Activated B cell treated with CpG ODN at 0.5 μM for 24 hours (primary cell): ENCODE data around the gene ABR. TPM values are rescaled to one million over a fixed set of nuclear protein-coding genes. Genes with fewer than 3 reads are reported as not detected.

Experiments used
- ATAC-seq: fragments of 200-7000 bp; cut with Tn5 transposase; one replicate; pipeline ENCODE4 v1.10.0; 2021; ENCODE audit warnings: low read depth, mild to moderate bottlenecking, moderate library complexity
- CTCF ChIA-PET: fragments of 350-600 bp; sonication (Branson Sonifier 250); formaldehyde crosslinking; loops from one replicate; lab custom pipeline; 2021; ENCODE audit warnings: antibody characterized with exemption; lab: Charles Lee
- POLR2A ChIA-PET: fragments of 350-600 bp; sonication (Branson Sonifier 250); formaldehyde crosslinking; loops from one replicate; lab custom pipeline; 2021; ENCODE audit warnings: antibody characterized with exemption; lab: Charles Lee
- DNase-seq: peaks from one replicate; pipeline ENCODE4 v3.0.0; 2022
- H3K27ac Mint-ChIP-seq: one replicate; pipeline ENCODE4 v1.8.0; 2020; ENCODE audit warnings: mixed read lengths
- H3K27me3 Mint-ChIP-seq: one replicate; pipeline ENCODE4 v1.8.0; 2021; ENCODE audit warnings: mixed read lengths
- H3K36me3 Mint-ChIP-seq: one replicate; pipeline ENCODE4 v1.8.0; 2021; ENCODE audit warnings: low read depth, mixed read lengths
- H3K4me1 Mint-ChIP-seq: one replicate; pipeline ENCODE4 v1.8.0; 2021; ENCODE audit warnings: mixed read lengths
- H3K4me3 Mint-ChIP-seq: one replicate; pipeline ENCODE4 v1.8.0; 2020; ENCODE audit warnings: mild to moderate bottlenecking, mixed read lengths
- H3K9me3 Mint-ChIP-seq: one replicate; pipeline ENCODE4 v1.8.0; 2020; ENCODE audit warnings: mixed read lengths
- intact Hi-C: fragments of 100-400 bp; cut with micrococcal nuclease; formaldehyde crosslinking; loops from one replicate; pipeline ENCODE4 v1.15.1; 2024
- total RNA-seq: library from RNA; stranded (reverse); gene quantifications from 2 replicates; pipeline ENCODE4 v1.2.3, GENCODE V29; 2022
- TF ChIP-seq, protein P1 (sequence below): fragments of 200-600 bp; IDR thresholded peaks from one replicate; pipeline ENCODE4 v1.8.0; 2022; ENCODE audit warnings: antibody characterized with exemption, mild to moderate bottlenecking

Gene ABR
- total RNA-seq: 132 and 150 TPM in 2 replicates

DNA sequence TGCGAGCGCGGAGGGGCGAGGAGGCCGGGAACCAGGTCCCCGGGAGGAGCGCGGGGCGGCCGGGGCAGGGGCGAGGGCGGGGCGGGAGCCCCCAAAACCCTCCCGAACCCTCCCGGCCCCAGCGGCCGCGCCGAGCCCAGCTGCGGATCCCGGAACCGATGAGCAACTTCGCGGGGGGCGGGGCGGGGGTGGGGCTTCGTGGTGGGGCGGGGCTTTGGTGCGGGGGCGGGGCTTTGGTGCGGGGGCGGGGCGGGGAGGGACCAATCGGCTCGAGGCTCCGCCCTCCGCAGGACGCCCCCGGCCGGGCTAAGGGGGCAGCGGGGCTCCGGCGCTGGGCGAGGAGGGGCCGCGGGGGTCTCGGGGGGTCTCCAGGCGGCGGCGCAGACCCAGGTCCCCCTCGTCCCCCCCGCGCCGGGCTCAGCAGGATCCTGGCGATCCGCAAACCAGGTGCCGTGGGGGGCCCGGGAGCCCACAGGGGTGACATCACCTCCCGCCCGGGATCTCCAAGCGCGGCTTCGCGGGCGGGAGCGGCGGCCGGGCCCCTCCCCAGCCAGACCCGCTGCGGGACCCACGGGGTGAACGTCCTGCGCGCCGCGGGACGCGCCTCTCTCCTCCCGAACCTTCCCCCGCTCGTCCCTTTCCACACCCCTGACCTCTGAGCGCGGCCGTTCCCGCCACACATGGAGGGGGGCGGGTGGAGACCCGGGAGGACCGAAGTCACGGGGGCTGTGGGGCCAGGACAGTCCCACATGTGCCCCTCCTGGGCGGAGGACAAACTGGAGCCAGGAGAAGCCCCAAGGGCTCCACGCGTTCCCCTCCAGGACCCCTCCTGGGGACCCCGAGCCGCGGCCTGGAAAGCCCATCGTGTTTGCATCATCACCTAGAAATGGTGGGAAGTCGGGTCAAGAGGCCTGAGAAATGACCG, at the start of gene ABR:
TSS of gene ABR (minus strand) at position 164 of the 925 bp plus-strand sequence. CDS start 254 bp downstream, outside the sequence.
- TF ChIP-seq, protein P1, sequence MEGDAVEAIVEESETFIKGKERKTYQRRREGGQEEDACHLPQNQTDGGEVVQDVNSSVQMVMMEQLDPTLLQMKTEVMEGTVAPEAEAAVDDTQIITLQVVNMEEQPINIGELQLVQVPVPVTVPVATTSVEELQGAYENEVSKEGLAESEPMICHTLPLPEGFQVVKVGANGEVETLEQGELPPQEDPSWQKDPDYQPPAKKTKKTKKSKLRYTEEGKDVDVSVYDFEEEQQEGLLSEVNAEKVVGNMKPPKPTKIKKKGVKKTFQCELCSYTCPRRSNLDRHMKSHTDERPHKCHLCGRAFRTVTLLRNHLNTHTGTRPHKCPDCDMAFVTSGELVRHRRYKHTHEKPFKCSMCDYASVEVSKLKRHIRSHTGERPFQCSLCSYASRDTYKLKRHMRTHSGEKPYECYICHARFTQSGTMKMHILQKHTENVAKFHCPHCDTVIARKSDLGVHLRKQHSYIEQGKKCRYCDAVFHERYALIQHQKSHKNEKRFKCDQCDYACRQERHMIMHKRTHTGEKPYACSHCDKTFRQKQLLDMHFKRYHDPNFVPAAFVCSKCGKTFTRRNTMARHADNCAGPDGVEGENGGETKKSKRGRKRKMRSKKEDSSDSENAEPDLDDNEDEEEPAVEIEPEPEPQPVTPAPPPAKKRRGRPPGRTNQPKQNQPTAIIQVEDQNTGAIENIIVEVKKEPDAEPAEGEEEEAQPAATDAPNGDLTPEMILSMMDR: no peak
- H3K4me3 Mint-ChIP-seq: peak within 1 kb of the TSS; percentile 72
- POLR2A ChIA-PET: interaction anchor here (2.1 to 3.3 kb wide), 3 partner anchors 19 to 49 kb away, joined by 10 to 35 read pairs (median 24); no protein-coding TSS in a partner anchor
- intact Hi-C loops: loop anchor here (2.0 to 5.0 kb wide), 3 partner anchors 49 to 183 kb away; partner anchors contain the start of gene TIMM22
- peak; percentile 55 for DNase-seq
- H3K4me1 Mint-ChIP-seq: peaks cover 54% of the 10 kb centered on the region
- no peaks in the 10 kb centered on the region for H3K36me3 Mint-ChIP-seq
- no peak within 1 kb of the TSS for H3K27ac Mint-ChIP-seq
- no peaks in the 10 kb centered on the region for H3K9me3 Mint-ChIP-seq
- CTCF ChIA-PET: no interaction called here
- H3K27me3 Mint-ChIP-seq: no peaks in the 10 kb centered on the region
- ATAC-seq: peak; percentile 5

DNA sequence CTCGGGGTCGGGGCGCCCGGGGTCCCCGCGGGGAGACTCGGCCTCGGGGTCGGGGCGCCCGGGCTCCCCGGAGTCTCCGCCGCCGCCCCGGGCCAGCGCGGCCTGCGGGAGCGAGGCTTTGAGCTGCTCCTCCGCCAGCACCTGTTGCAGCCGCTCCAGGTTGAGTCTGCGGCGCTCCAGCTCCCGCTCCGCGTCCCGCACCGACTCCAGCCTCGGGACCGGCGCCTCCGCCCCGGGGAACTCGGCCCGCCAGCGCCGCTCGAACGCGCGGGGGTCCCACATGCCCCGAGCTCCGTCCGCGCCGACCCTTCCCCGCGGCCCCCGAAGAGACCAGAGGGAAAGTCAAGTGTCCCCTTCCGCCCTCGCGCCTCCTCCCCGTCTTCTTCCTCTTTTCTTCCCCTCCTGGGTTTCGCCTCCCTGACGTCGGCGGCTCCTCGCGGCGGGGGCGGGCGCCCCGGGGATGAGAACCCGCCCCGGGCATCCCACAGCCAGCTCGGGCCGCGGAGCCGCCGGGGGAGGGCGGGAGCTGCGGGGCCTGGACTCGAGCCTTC, 49.6 kb upstream of the ABR start:
- H3K4me3 Mint-ChIP-seq: peak overlapping the region; percentile 79
- CTCF ChIA-PET: interaction anchor here (0.8 to 2.7 kb wide), 8 partner anchors 13 to 107 kb away, joined by 3 to 9 read pairs (median 5); no protein-coding TSS in a partner anchor
- peak overlapping the region; percentile 59 for H3K27ac Mint-ChIP-seq
- POLR2A ChIA-PET: interaction anchor here (1.0 to 3.6 kb wide), 10 partner anchors 8 to 65 kb away, joined by 3 to 31 read pairs (median 10); partner anchors contain the start of gene ABR
- peaks cover 32% of the 10 kb centered on the region for H3K4me1 Mint-ChIP-seq
- peaks cover 27% of the 10 kb centered on the region for H3K36me3 Mint-ChIP-seq
- H3K27me3 Mint-ChIP-seq: peaks cover 7% of the 10 kb centered on the region
- no peaks in the 10 kb centered on the region for H3K9me3 Mint-ChIP-seq
- DNase-seq (peak; percentile 80), ATAC-seq (peak; percentile 62)
- TF ChIP-seq, protein P1: no peak
- intact Hi-C loops: loop anchor here (1.0 to 2.0 kb wide), 4 partner anchors 26 to 49 kb away; no protein-coding TSS in a partner anchor

DNA sequence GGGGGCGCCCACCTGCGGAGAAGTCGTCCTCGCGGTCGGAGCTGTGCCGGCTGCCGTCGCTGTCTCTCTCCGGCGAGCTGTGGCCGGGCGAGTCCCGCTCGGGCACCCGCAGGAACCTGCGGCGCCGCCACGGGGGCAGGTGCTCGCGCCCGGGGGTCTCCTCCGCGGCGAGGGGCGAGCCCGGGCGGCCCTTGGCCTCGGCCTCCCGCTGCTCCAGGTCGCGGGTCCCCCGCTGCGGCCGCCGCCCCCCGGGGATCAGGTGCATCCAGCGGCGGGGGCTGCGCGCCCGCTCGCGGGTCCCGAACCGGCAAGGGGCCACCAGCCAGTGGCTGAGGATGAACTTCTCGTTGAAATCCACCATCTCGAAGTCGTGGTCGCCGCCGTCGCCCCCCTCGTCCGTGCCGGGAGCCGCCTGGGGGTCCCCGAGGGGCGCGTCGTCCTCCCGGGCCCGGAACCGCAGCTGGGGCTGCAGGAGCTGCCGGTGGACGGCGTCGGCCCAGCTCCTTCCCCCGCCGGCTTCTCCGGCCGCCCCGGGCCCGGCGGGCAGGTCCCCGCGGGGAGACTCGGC, 49.1 kb upstream of the ABR start:
- TF ChIP-seq, protein P1: no peak
- intact Hi-C loops: loop anchor here (1.0 to 2.0 kb wide), 5 partner anchors 13 to 48 kb away; no protein-coding TSS in a partner anchor
- H3K27me3 Mint-ChIP-seq: peaks cover 7% of the 10 kb centered on the region
- peaks cover 32% of the 10 kb centered on the region for H3K4me1 Mint-ChIP-seq
- H3K27ac Mint-ChIP-seq: no peak overlapping the region
- DNase-seq (peak; percentile 59), ATAC-seq (peak; percentile 36)
- H3K4me3 Mint-ChIP-seq: peak overlapping the region; percentile 88
- ChIA-PET POLR2A (interaction anchor here (0.7 to 3.6 kb wide), 15 partner anchors 9 to 377 kb away, joined by 3 to 31 read pairs (median 4); partner anchors contain the start of genes ABR and YWHAE), CTCF (interaction anchor here (0.8 to 2.7 kb wide), 8 partner anchors 12 to 106 kb away, joined by 3 to 9 read pairs (median 5); no protein-coding TSS in a partner anchor)
- no peaks in the 10 kb centered on the region for H3K9me3 Mint-ChIP-seq
- H3K36me3 Mint-ChIP-seq: peaks cover 30% of the 10 kb centered on the region

DNA sequence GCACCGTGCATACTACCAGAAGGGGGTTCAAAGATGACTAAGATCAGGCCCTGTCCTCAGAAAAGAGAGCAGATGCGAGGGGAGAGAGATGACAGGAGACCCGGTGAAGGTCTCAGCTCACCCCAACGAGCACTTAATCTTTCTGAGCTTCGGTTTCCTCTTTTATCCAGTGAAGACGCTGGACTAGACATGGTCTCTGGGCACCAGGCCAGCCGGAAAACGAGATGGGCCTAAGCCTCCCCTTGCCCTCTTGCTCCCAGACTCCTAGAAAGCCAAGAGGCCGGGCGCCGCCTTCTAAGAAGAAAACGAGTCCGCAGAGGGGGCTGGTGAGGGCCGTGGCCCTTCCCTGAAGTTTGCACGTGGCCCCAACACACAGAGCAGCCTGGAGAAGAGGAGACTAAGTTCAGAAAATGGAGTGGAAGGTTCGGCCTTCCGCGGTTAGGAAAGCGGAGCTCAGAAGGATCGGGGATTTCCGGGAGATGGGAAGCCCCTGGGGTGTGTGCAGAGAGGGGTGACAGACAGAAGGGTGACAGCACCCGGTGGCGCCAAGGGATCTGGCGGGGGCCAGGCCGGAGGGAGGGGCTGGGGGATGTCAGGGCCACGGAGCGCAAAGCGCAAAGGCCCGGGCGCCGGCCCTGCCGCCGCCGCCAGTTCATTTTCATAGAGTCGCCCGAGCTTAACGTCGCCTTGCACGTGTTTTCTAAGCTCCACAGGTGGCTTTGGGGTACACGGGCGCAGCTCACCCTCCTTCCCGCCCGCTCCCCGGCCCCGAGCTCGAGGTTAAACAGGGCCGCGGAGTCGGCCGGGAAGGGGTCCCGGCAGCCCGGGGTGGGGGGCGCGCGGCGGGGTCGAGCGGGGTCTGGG, 48.4 kb upstream of the ABR start:
- peaks cover 7% of the 10 kb centered on the region for H3K27me3 Mint-ChIP-seq
- H3K36me3 Mint-ChIP-seq: peaks cover 37% of the 10 kb centered on the region
- TF ChIP-seq, protein P1: no peak
- POLR2A ChIA-PET: interaction anchor here (0.5 to 3.6 kb wide), 15 partner anchors 8 to 378 kb away, joined by 3 to 31 read pairs (median 4); partner anchors contain the start of genes ABR and YWHAE
- CTCF ChIA-PET: interaction anchor here (0.7 to 2.7 kb wide), 8 partner anchors 12 to 137 kb away, joined by 3 to 9 read pairs (median 4); no protein-coding TSS in a partner anchor
- intact Hi-C loops: loop anchor here (1.0 to 2.0 kb wide), 4 partner anchors 12 to 47 kb away; no protein-coding TSS in a partner anchor
- H3K27ac Mint-ChIP-seq: peak overlapping the region; percentile 80
- peak overlapping the region; percentile 88 for H3K4me3 Mint-ChIP-seq
- peaks cover 38% of the 10 kb centered on the region for H3K4me1 Mint-ChIP-seq
- ATAC-seq (peak; percentile 70), DNase-seq (peak; percentile 68)
- H3K9me3 Mint-ChIP-seq: no peaks in the 10 kb centered on the region
